Measurements from ENCODE around the gene PECR.

The PECR gene

GRCh38 chr2:216111122-216111521, 29.5 kb upstream of the PECR start:
- Mint-ChIP-seq H3K4me3 (peak overlapping the region in 1 of 2 donors; percentile 100), H3K9me3 (no peaks in the 10 kb centered on the region), H3K27ac (peak overlapping the region in 1 of 2 donors; percentile 100), H3K27me3 (no peaks in the 10 kb centered on the region), H3K4me1 (ENCODE audit: low read depth in 2 of 2) (peaks cover 51 to 69% of the 10 kb centered on the region in 2 donors), H3K36me3 (ENCODE audit: insufficient read depth) (peaks cover 66% of the 10 kb centered on the region)
- ATAC-seq (replicated peaks), result no peak
- no peak for DNase-seq

- H3K4me3 Mint-ChIP-seq, result peak overlapping the region; percentile 100
- ATAC-seq (replicated peaks) (no peak), DNase-seq (no peak)
- peaks cover 49 to 66% of the 10 kb centered on the region in 2 donors for H3K4me1 Mint-ChIP-seq (ENCODE audit: low read depth in 2 of 2)
- peaks cover 61% of the 10 kb centered on the region for H3K36me3 Mint-ChIP-seq (ENCODE audit: insufficient read depth)
- no peaks in the 10 kb centered on the region for H3K27me3 Mint-ChIP-seq
- H3K9me3 Mint-ChIP-seq, result no peaks in the 10 kb centered on the region
- H3K27ac Mint-ChIP-seq, result peak overlapping the region; percentile 100
These were observed 29.0 kb upstream of the PECR start for GRCh38 chr2:216110620-216111019.

- DNase-seq (peak in 1 of 3 experiments; percentile 12), ATAC-seq (replicated peaks) (peak; percentile 13)
- peaks cover 61% of the 10 kb centered on the region for H3K36me3 Mint-ChIP-seq (ENCODE audit: insufficient read depth)
- H3K27me3 Mint-ChIP-seq, result no peaks in the 10 kb centered on the region
- H3K9me3 Mint-ChIP-seq, result no peaks in the 10 kb centered on the region
- H3K27ac Mint-ChIP-seq, result peak overlapping the region; percentile 100
- peak overlapping the region; percentile 100 for H3K4me3 Mint-ChIP-seq
- peaks cover 45 to 62% of the 10 kb centered on the region in 2 donors for H3K4me1 Mint-ChIP-seq (ENCODE audit: low read depth in 2 of 2)
These were observed 28.5 kb upstream of the PECR start for GRCh38 chr2:216109962-216110614.

GRCh38 chr2:216108967-216109921, 27.6 kb upstream of the PECR start, which contains the start of gene XRCC5:
TSS of gene XRCC5 (plus strand) at chr2:216109348. CDS start at chr2:216109437, 89 bp downstream.
- Mint-ChIP-seq H3K4me3 (peak within 1 kb of the TSS; percentile 100), H3K4me1 (ENCODE audit: low read depth in 2 of 2) (peaks cover 37 to 54% of the 10 kb centered on the region in 2 donors), H3K36me3 (ENCODE audit: insufficient read depth) (peaks cover 53% of the 10 kb centered on the region), H3K9me3 (no peaks in the 10 kb centered on the region), H3K27me3 (no peaks in the 10 kb centered on the region), H3K27ac (peak within 1 kb of the TSS; percentile 100)
- ATAC-seq (replicated peaks) (peak; percentile 86), DNase-seq (peak; percentile 96 to 97 (median 97))

DNA sequence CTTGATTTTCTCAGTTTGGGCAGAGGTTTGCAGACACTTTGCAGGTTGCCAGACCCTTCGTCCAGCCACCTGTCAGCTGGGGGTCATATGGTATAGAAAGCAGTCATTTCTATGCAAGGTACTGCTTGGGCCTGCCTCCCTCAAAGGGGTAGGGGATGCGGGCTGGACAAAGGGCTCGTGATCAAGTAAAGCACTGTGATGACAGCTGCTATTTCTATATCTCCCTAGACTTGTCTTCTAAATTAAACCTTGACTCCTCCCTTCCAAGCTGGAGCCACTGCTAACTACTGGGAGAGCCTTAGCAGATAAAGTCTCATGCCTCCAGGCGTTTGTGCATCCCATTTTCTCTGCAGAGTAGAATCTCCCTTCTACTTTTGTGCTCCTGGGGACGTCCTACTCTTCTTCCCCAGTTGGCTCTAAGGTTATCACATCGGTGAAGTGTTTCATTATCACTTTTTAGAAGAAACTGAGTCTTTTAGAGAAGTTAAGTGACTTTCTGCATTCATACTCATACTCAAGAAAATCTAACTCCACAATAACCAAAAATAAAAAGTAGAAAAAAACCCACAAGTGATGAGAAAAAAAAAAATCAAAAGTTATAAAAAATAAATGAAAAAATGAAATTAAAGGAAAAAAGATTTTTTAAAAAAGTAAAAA, 26.8 kb upstream of the PECR start:
- Mint-ChIP-seq H3K36me3 (ENCODE audit: insufficient read depth) (peaks cover 45% of the 10 kb centered on the region), H3K4me1 (ENCODE audit: low read depth in 2 of 2) (peaks cover 34 to 47% of the 10 kb centered on the region in 2 donors)
- DNase-seq, result peak in 1 of 3 experiments; percentile 2

GRCh38 chr2:216107760-216108159, 26.2 kb upstream of the PECR start:
- H3K27me3 Mint-ChIP-seq, result no peaks in the 10 kb centered on the region
- H3K27ac Mint-ChIP-seq, result no peak overlapping the region
- ATAC-seq (replicated peaks), result no peak
- no peak overlapping the region for H3K4me3 Mint-ChIP-seq
- peaks cover 38% of the 10 kb centered on the region for H3K36me3 Mint-ChIP-seq (ENCODE audit: insufficient read depth)
- DNase-seq, result no peak
- no peaks in the 10 kb centered on the region for H3K9me3 Mint-ChIP-seq
- H3K4me1 Mint-ChIP-seq (ENCODE audit: low read depth in 2 of 2), result peaks cover 29 to 40% of the 10 kb centered on the region in 2 donors

More for the DNA sequence above, 26.8 kb upstream of the PECR start:
- ATAC-seq (replicated peaks), result no peak
- Mint-ChIP-seq H3K4me3 (peak overlapping the region; percentile 100), H3K27me3 (no peaks in the 10 kb centered on the region), H3K27ac (peak overlapping the region; percentile 100), H3K9me3 (no peaks in the 10 kb centered on the region)

DNA sequence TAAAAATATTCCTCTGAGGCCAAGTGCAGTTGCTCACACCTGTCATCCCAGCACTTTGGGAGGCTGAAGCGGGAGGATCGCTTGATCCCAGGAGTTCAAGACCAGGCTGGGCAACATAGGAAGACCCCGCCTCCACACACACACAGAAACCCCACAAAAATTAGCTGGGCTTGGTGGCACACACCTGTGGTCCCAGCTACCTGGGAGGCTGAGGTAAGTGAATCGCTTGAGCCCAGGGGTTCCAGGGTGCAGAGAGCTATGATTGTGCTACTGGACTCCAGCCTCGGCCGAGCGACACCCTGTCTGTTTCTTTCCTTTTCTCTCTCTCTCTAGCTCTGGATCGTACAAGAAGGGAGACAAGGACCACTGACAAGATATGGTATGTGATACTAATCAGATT, 25.7 kb upstream of the PECR start:
- peaks cover 25 to 36% of the 10 kb centered on the region in 2 donors for H3K4me1 Mint-ChIP-seq (ENCODE audit: low read depth in 2 of 2)
- no peaks in the 10 kb centered on the region for H3K9me3 Mint-ChIP-seq
- no peak overlapping the region for H3K4me3 Mint-ChIP-seq
- H3K27ac Mint-ChIP-seq, result no peak overlapping the region
- H3K36me3 Mint-ChIP-seq (ENCODE audit: insufficient read depth), result peaks cover 34% of the 10 kb centered on the region
- H3K27me3 Mint-ChIP-seq, result no peaks in the 10 kb centered on the region
- ATAC-seq (replicated peaks) (no peak), DNase-seq (no peak)

- ATAC-seq (replicated peaks), result no peak
- H3K4me1 Mint-ChIP-seq (ENCODE audit: low read depth in 2 of 2), result peaks cover 9 to 12% of the 10 kb centered on the region in 2 donors
- no peaks in the 10 kb centered on the region for H3K9me3 Mint-ChIP-seq
These were observed 23.1 kb upstream of the PECR start for GRCh38 chr2:216104691-216105090.

GRCh38 chr2:216103213-216103612, 21.6 kb upstream of the PECR start:
- Mint-ChIP-seq H3K27ac (no peak overlapping the region), H3K4me1 (ENCODE audit: low read depth in 2 of 2) (no peaks in the 10 kb centered on the region), H3K9me3 (no peaks in the 10 kb centered on the region), H3K4me3 (no peak overlapping the region), H3K36me3 (ENCODE audit: insufficient read depth) (no peaks in the 10 kb centered on the region), H3K27me3 (no peaks in the 10 kb centered on the region)
- no peak for ATAC-seq (replicated peaks)
- DNase-seq, result no peak

More at GRCh38 chr2:216104691-216105090, 23.1 kb upstream of the PECR start:
- H3K36me3 Mint-ChIP-seq (ENCODE audit: insufficient read depth), result peaks cover 12% of the 10 kb centered on the region
- H3K4me3 Mint-ChIP-seq, result no peak overlapping the region
- DNase-seq, result no peak
- H3K27me3 Mint-ChIP-seq, result no peaks in the 10 kb centered on the region
- H3K27ac Mint-ChIP-seq, result no peak overlapping the region

- no peaks in the 10 kb centered on the region for H3K4me1 Mint-ChIP-seq (ENCODE audit: low read depth in 2 of 2)
- ATAC-seq (replicated peaks), result no peak
- no peak for DNase-seq
- H3K4me3 Mint-ChIP-seq, result no peak overlapping the region
- H3K36me3 Mint-ChIP-seq (ENCODE audit: insufficient read depth), result no peaks in the 10 kb centered on the region
- H3K9me3 Mint-ChIP-seq, result no peaks in the 10 kb centered on the region
- no peak overlapping the region for H3K27ac Mint-ChIP-seq
- no peaks in the 10 kb centered on the region for H3K27me3 Mint-ChIP-seq
These were observed 19.5 kb upstream of the PECR start for GRCh38 chr2:216101109-216101508.

GRCh38 chr2:216098421-216099334, 17.1 kb upstream of the PECR start:
- Mint-ChIP-seq H3K4me1 (ENCODE audit: low read depth in 2 of 2) (no peaks in the 10 kb centered on the region), H3K36me3 (ENCODE audit: insufficient read depth) (peaks cover 2% of the 10 kb centered on the region), H3K9me3 (no peaks in the 10 kb centered on the region), H3K4me3 (no peak overlapping the region), H3K27me3 (no peaks in the 10 kb centered on the region), H3K27ac (no peak overlapping the region)
- DNase-seq, result no peak
- no peak for ATAC-seq (replicated peaks)

DNA sequence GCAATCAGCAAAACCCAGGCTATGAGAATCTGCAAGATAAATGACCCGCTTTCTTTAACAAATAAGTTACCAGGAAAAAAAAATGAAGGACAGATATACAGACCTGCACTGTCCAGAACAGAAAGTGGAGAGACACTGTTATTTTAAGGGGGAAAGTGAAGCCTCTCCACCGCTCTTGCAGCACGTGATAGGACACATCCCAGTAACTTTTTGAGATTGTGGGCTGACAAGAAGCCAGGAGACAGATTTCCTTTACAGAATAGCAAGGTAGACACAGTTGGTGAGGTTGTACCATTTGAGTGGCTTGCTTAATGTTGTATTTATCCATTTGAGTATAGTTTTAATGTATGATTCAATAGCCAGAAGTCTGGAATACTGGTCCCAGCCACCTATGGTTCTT, 13.1 kb upstream of the PECR start:
- no peaks in the 10 kb centered on the region for H3K27me3 Mint-ChIP-seq
- ATAC-seq (replicated peaks), result no peak
- DNase-seq, result no peak
- no peaks in the 10 kb centered on the region for H3K9me3 Mint-ChIP-seq
- H3K27ac Mint-ChIP-seq, result no peak overlapping the region
- peaks cover 3 to 8% of the 10 kb centered on the region in 2 donors for H3K4me1 Mint-ChIP-seq (ENCODE audit: low read depth in 2 of 2)
- peaks cover 2% of the 10 kb centered on the region for H3K36me3 Mint-ChIP-seq (ENCODE audit: insufficient read depth)
- no peak overlapping the region for H3K4me3 Mint-ChIP-seq
